ENCODE results near the gene CIBAR2.

Gene CIBAR2

GRCh38 chr16:85089525-85089924 is 22.7 kb downstream of the CIBAR2 start:
- no peak overlapping the region for H3K4me3 ChIP-seq (ENCODE audit: low read depth, low read length)
- TF ChIP-seq, protein P1, sequence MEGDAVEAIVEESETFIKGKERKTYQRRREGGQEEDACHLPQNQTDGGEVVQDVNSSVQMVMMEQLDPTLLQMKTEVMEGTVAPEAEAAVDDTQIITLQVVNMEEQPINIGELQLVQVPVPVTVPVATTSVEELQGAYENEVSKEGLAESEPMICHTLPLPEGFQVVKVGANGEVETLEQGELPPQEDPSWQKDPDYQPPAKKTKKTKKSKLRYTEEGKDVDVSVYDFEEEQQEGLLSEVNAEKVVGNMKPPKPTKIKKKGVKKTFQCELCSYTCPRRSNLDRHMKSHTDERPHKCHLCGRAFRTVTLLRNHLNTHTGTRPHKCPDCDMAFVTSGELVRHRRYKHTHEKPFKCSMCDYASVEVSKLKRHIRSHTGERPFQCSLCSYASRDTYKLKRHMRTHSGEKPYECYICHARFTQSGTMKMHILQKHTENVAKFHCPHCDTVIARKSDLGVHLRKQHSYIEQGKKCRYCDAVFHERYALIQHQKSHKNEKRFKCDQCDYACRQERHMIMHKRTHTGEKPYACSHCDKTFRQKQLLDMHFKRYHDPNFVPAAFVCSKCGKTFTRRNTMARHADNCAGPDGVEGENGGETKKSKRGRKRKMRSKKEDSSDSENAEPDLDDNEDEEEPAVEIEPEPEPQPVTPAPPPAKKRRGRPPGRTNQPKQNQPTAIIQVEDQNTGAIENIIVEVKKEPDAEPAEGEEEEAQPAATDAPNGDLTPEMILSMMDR (IDR thresholded peaks at IDR 0.05; ENCODE audit: insufficient read depth, low read depth, low read length, missing control alignments), result no peak

DNA sequence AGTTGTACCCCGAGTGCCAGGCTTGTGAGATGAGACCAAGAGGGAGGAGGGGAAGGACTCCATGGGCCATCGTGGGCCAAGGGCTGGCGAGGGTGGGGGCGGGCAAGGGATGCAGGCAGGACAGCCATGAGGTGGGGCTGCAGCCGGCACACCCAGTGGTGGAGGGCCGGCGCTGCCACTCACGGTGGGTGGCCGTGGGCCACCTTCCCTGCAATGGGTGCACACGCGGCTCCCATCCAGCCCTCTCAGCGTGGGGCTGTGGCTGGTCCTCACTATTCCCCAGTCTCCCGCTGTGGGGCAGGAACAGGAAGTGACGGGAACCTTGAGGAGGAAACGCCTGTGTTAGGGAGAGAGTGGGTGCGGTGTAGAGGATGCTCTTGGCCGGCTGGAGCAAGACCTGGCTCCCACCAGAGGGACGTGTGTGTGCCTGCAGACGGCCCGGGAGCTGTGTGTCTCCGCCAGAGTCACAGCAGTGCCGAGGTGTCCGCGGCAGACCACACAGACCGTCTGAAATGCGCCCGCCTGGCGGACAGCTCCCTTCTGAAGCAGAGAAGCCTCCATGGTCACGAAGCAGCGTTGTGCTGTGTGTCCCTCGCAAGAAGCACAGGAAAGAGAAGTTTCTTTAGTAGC is 23.6 kb downstream of the CIBAR2 start:
- no peak for DNase-seq (ENCODE audit: low read depth)
- TF ChIP-seq, protein P1 (IDR thresholded peaks at IDR 0.05; ENCODE audit: insufficient read depth, low read depth, low read length, missing control alignments), result no peak
- no peak overlapping the region for H3K4me3 ChIP-seq (ENCODE audit: low read depth, low read length)

More at GRCh38 chr16:85089525-85089924, 22.7 kb downstream of the CIBAR2 start:
- DNase-seq (ENCODE audit: low read depth), result no peak

GRCh38 chr16:85087899-85088569 is 24.2 kb downstream of the CIBAR2 start:
- TF ChIP-seq, protein P1 (IDR thresholded peaks at IDR 0.05; ENCODE audit: insufficient read depth, low read depth, low read length, missing control alignments), result no peak
- no peak overlapping the region for H3K4me3 ChIP-seq (ENCODE audit: low read depth, low read length)
- DNase-seq (ENCODE audit: low read depth), result no peak

GRCh38 chr16:85086347-85087291 is 25.7 kb downstream of the CIBAR2 start:
- TF ChIP-seq, protein P1 (IDR thresholded peaks at IDR 0.05; ENCODE audit: insufficient read depth, low read depth, low read length, missing control alignments), result peak; percentile 87

GRCh38 chr16:85085721-85086120 is 26.6 kb downstream of the CIBAR2 start:
- no peak overlapping the region for H3K4me3 ChIP-seq (ENCODE audit: low read depth, low read length)
- no peak for DNase-seq (ENCODE audit: low read depth)
- TF ChIP-seq, protein P1 (IDR thresholded peaks at IDR 0.05; ENCODE audit: insufficient read depth, low read depth, low read length, missing control alignments), result no peak

More at GRCh38 chr16:85086347-85087291, 25.7 kb downstream of the CIBAR2 start:
- H3K4me3 ChIP-seq (ENCODE audit: low read depth, low read length), result no peak overlapping the region
- peak; percentile 76 for DNase-seq (ENCODE audit: low read depth)

- peak; percentile 29 for DNase-seq (ENCODE audit: low read depth)
- TF ChIP-seq, protein P1 (IDR thresholded peaks at IDR 0.05; ENCODE audit: insufficient read depth, low read depth, low read length, missing control alignments), result no peak
These were observed 27.3 kb downstream of the CIBAR2 start for GRCh38 chr16:85084841-85085510.

More at GRCh38 chr16:85084841-85085510, 27.3 kb downstream of the CIBAR2 start:
- H3K4me3 ChIP-seq (ENCODE audit: low read depth, low read length), result no peak overlapping the region

All from GM12865 (cell line).